H9 (cell line): ENCODE data around the gene CEP120. TPM values are rescaled to one million over a fixed set of nuclear protein-coding genes. Genes with fewer than 3 reads are reported as not detected.

Experiments used
- DNase-seq: peaks from one replicate; pipeline ENCODE4 v3.0.0-alpha.2; 2017
- H2AFZ ChIP-seq: one replicate; pipeline ENCODE4 v1.6.1; 2013; ENCODE audit warnings: mild to moderate bottlenecking, low read length, control low read depth, moderate library complexity
- H2AK5ac ChIP-seq: 2 replicates; pipeline ENCODE4 v1.6.1; 2013; ENCODE audit warnings: low read length, control low read depth, mixed read lengths; ENCODE audit not compliant: insufficient read length
- H2BK120ac ChIP-seq: one replicate; pipeline ENCODE4 v1.6.1; 2013; ENCODE audit warnings: low read depth, mild to moderate bottlenecking, low read length, control low read depth, inconsistent platforms; ENCODE audit not compliant: poor library complexity, severe bottlenecking
- H2BK12ac ChIP-seq: 2 replicates; pipeline ENCODE4 v1.6.1; 2013; ENCODE audit warnings: low read length, control low read depth, mixed read lengths, low read depth; ENCODE audit not compliant: insufficient read length
- H2BK15ac ChIP-seq: 2 replicates; pipeline ENCODE4 v1.6.1; 2013; ENCODE audit warnings: low read depth, low read length, control low read depth
- H2BK20ac ChIP-seq: one replicate; pipeline ENCODE4 v1.6.1; 2013; ENCODE audit warnings: low read depth, mild to moderate bottlenecking, low read length, control low read depth, inconsistent platforms; ENCODE audit not compliant: poor library complexity, severe bottlenecking
- H2BK5ac ChIP-seq: 2 replicates; pipeline ENCODE4 v1.6.1; 2013; ENCODE audit warnings: low read length, control low read depth, mixed read lengths; ENCODE audit not compliant: insufficient read length
- H3K14ac ChIP-seq: 2 replicates; pipeline ENCODE4 v1.6.1; 2013; ENCODE audit warnings: low read length, control low read depth; ENCODE audit not compliant: insufficient read depth
- H3K18ac ChIP-seq: 2 replicates; pipeline ENCODE4 v1.6.1; 2013; ENCODE audit warnings: low read depth, mild to moderate bottlenecking, mixed read lengths, low read length, control low read depth; ENCODE audit not compliant: insufficient read length
- H3K23ac ChIP-seq: 2 replicates; pipeline ENCODE4 v1.6.1; 2013; ENCODE audit warnings: low read length, control low read depth, mixed read lengths, low read depth; ENCODE audit not compliant: insufficient read length
- H3K23me2 ChIP-seq: 2 replicates; pipeline ENCODE4 v1.6.1; 2013; ENCODE audit warnings: low read depth, mild to moderate bottlenecking, mixed read lengths, low read length, control low read depth; ENCODE audit not compliant: insufficient read length, poor library complexity, severe bottlenecking
- H3K27ac ChIP-seq: 2 replicates; pipeline ENCODE4 v1.5.1; 2013; ENCODE audit warnings: low read length, control low read depth, mixed read lengths, low read depth; ENCODE audit not compliant: insufficient read length
- H3K27me3 ChIP-seq: 2 replicates; pipeline ENCODE4 v1.6.1; 2013; ENCODE audit warnings: low read length, control low read depth, inconsistent platforms; ENCODE audit not compliant: insufficient read depth
- H3K4ac ChIP-seq: 2 replicates; pipeline ENCODE4 v1.6.1; 2013; ENCODE audit warnings: low read depth, mild to moderate bottlenecking, control low read depth, inconsistent platforms, low read length, moderate library complexity
- H3K4me1 ChIP-seq: 2 replicates; pipeline ENCODE4 v1.6.1; 2013; ENCODE audit warnings: low read length, control low read depth, inconsistent platforms; ENCODE audit not compliant: insufficient read depth
- H3K4me2 ChIP-seq: 2 replicates; pipeline ENCODE4 v1.6.1; 2013; ENCODE audit warnings: low read length, control low read depth, mixed read lengths; ENCODE audit not compliant: insufficient read length, insufficient read depth
- H3K56ac ChIP-seq: 2 replicates; pipeline ENCODE4 v1.6.1; 2013; ENCODE audit warnings: low read depth, mild to moderate bottlenecking, mixed read lengths, low read length, control low read depth; ENCODE audit not compliant: insufficient read length
- H3K79me1 ChIP-seq: 2 replicates; pipeline ENCODE4 v1.6.1; 2013; ENCODE audit warnings: low read depth, mild to moderate bottlenecking, moderate library complexity, low read length, control low read depth, inconsistent platforms; ENCODE audit not compliant: insufficient read depth, poor library complexity, severe bottlenecking
- H3K79me2 ChIP-seq: 2 replicates; pipeline ENCODE4 v1.6.1; 2013; ENCODE audit warnings: low read length, control low read depth, inconsistent platforms; ENCODE audit not compliant: insufficient read depth
- H3K9ac ChIP-seq: 2 replicates; pipeline ENCODE4 v1.6.1; 2013; ENCODE audit warnings: low read length, control low read depth, mixed read lengths; ENCODE audit not compliant: insufficient read length; ENCODE audit errors: extremely low read depth
- H3K9me3 ChIP-seq: one replicate; pipeline ENCODE4 v1.6.1; 2013; ENCODE audit warnings: low read depth, low read length, inconsistent platforms; ENCODE audit not compliant: control insufficient read depth
- H3T11ph ChIP-seq: one replicate; pipeline ENCODE4 v1.6.1; 2013; ENCODE audit warnings: mild to moderate bottlenecking, low read length, control low read depth, inconsistent platforms
- H4K20me1 ChIP-seq: one replicate; pipeline ENCODE4 v1.6.1; 2013; ENCODE audit not compliant: control insufficient read depth, insufficient read length, insufficient read depth
- H4K5ac ChIP-seq: 2 replicates; pipeline ENCODE4 v1.6.1; 2013; ENCODE audit warnings: low read depth, mild to moderate bottlenecking, mixed read lengths, low read length, control low read depth; ENCODE audit not compliant: insufficient read length
- H4K8ac ChIP-seq: replicated peaks from 2 replicates; pipeline ENCODE4 v1.6.1; 2013; ENCODE audit warnings: low read length, control low read depth, mixed read lengths, low read depth; ENCODE audit not compliant: insufficient read length
- H4K91ac ChIP-seq: 2 replicates; pipeline ENCODE4 v1.6.1; 2013; ENCODE audit warnings: low read depth, mild to moderate bottlenecking, moderate library complexity, mixed read lengths, low read length, control low read depth; ENCODE audit not compliant: insufficient read length
- H3K27ac Mint-ChIP-seq, 3 experiments: 2 replicates in 2 of 3; 3 replicates in 1 of 3; pipeline ENCODE4 v1.8.0; 2020 to 2021; ENCODE audit warnings: mixed read lengths in 3 of 3, mild to moderate bottlenecking in 1 of 3, moderate library complexity in 1 of 3
- H3K27me3 Mint-ChIP-seq: 2 replicates; pipeline ENCODE4 v1.8.0; 2021; ENCODE audit warnings: low read depth, mild to moderate bottlenecking, moderate library complexity, mixed read lengths
- H3K36me3 Mint-ChIP-seq, 3 experiments: 2 replicates in 2 of 3; 3 replicates in 1 of 3; pipeline ENCODE4 v1.8.0; 2020 to 2021; ENCODE audit warnings: low read depth in 3 of 3, mixed read lengths in 3 of 3; ENCODE audit not compliant: insufficient read depth in 1 of 3
- H3K4me1 Mint-ChIP-seq, 2 experiments: 2 replicates each; pipeline ENCODE4 v1.8.0; 2020; ENCODE audit warnings: mixed read lengths in 2 of 2
- H3K4me3 Mint-ChIP-seq, 2 experiments: 2 replicates in 1 of 2; 3 replicates in 1 of 2; pipeline ENCODE4 v1.8.0; 2020 to 2021; ENCODE audit warnings: mild to moderate bottlenecking in 2 of 2, mixed read lengths in 2 of 2, moderate library complexity in 1 of 2
- H3K9me3 Mint-ChIP-seq, 2 experiments: 2 replicates in 1 of 2; 3 replicates in 1 of 2; pipeline ENCODE4 v1.8.0; 2020; ENCODE audit warnings: mild to moderate bottlenecking in 2 of 2, mixed read lengths in 2 of 2, moderate library complexity in 1 of 2
- WGBS: extraction: QIAGEN DNeasy Blood & Tissue Kit; methylation state at CpG from one replicate; pipeline ENCODE4 v1.1.7; 2013; ENCODE audit warnings: missing lambda C conversion rate, low lambda C conversion rate, mixed read lengths; ENCODE audit not compliant: insufficient read length; ENCODE audit errors: extremely low coverage; 5-methylcytosine and 5-hydroxymethylcytosine counted together
- total RNA-seq: library from RNA; stranded (reverse); gene quantifications from 2 replicates; pipeline ENCODE4 v1.2.1, GENCODE V29; 2021
- TF ChIP-seq, protein P1 (sequence below): fragments of 200-600 bp; sonication (generic); conservative IDR thresholded peaks from 3 replicates; pipeline ENCODE4 v1.8.0; 2021; ENCODE audit warnings: antibody characterized with exemption, mild to moderate bottlenecking

The CEP120 gene
- total RNA-seq, 1 experiment from 2014 or later = 22.5 TPM

GRCh38 chr5:123436201-123436600, 13.0 kb upstream of the CEP120 start:
- Histone ChIP-seq H4K8ac (no peak overlapping the region), H4K5ac (no peak overlapping the region), H3K9me3 (no peaks in the 10 kb centered on the region), H3K18ac (no peak overlapping the region), H3K27ac (no peak overlapping the region), H3K4me1 (no peaks in the 10 kb centered on the region), H2BK120ac (no peak overlapping the region), H3K23me2 (no peaks in the 10 kb centered on the region), H3K79me2 (no peaks in the 10 kb centered on the region; the same call in 1 of the 2 replicates), H3K9ac (no peak overlapping the region), H3K23ac (no peak overlapping the region), H2AFZ (no peak overlapping the region), H2BK20ac (no peak overlapping the region), H3T11ph (no peak overlapping the region), H3K4me2 (no peak overlapping the region), H2BK5ac (no peak overlapping the region), H4K91ac (no peak overlapping the region), H3K14ac (no peak overlapping the region), H3K27me3 (no peaks in the 10 kb centered on the region), H2BK12ac (no peak overlapping the region), H4K20me1 (no peaks in the 10 kb centered on the region), H3K56ac (no peak overlapping the region), H2BK15ac (no peak overlapping the region), H3K4ac (no peak overlapping the region), H3K79me1 (no peaks in the 10 kb centered on the region), H2AK5ac (no peak overlapping the region)
- TF ChIP-seq, protein P1, sequence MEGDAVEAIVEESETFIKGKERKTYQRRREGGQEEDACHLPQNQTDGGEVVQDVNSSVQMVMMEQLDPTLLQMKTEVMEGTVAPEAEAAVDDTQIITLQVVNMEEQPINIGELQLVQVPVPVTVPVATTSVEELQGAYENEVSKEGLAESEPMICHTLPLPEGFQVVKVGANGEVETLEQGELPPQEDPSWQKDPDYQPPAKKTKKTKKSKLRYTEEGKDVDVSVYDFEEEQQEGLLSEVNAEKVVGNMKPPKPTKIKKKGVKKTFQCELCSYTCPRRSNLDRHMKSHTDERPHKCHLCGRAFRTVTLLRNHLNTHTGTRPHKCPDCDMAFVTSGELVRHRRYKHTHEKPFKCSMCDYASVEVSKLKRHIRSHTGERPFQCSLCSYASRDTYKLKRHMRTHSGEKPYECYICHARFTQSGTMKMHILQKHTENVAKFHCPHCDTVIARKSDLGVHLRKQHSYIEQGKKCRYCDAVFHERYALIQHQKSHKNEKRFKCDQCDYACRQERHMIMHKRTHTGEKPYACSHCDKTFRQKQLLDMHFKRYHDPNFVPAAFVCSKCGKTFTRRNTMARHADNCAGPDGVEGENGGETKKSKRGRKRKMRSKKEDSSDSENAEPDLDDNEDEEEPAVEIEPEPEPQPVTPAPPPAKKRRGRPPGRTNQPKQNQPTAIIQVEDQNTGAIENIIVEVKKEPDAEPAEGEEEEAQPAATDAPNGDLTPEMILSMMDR = no peak
- no peak for DNase-seq
- H3K27ac Mint-ChIP-seq = no peak overlapping the region
- H3K9me3 Mint-ChIP-seq = no peaks in the 10 kb centered on the region
- no peak overlapping the region for H3K4me3 Mint-ChIP-seq
- H3K27me3 Mint-ChIP-seq = 0 out of 2 replicates have a peak, but pooled peaks cover 2% of the 10 kb centered on the region
- no peaks in the 10 kb centered on the region for H3K36me3 Mint-ChIP-seq
- WGBS = no CpG with 5 or more reads among the region's 1 CpG
- peaks cover 11 to 13% of the 10 kb centered on the region in 2 experiments for H3K4me1 Mint-ChIP-seq
